Esophagus (tissue), 2 donors: Measurements from ENCODE around the gene SNPH. TPM values are rescaled to one million over a fixed set of nuclear protein-coding genes. Genes with fewer than 3 reads are reported as not detected.

Experiments used
- H3K27ac ChIP-seq, 2 donors: one replicate each; pipeline ENCODE4 v1.5.1; 2013; ENCODE audit warnings: low read depth in 2 of 2, mild to moderate bottlenecking in 2 of 2, inconsistent platforms in 1 of 2, low read length in 1 of 2, moderate library complexity in 1 of 2
- H3K27me3 ChIP-seq, 2 donors: one replicate each; pipeline ENCODE4 v1.6.1; 2013; ENCODE audit warnings: low read length in 2 of 2, control low read depth in 1 of 2, mild to moderate bottlenecking in 1 of 2; ENCODE audit not compliant: insufficient read depth in 2 of 2, control insufficient read depth in 1 of 2
- H3K36me3 ChIP-seq, 2 donors: one replicate each; pipeline ENCODE4 v1.6.1; 2013; ENCODE audit warnings: low read length in 1 of 2; ENCODE audit not compliant: control insufficient read depth in 2 of 2, insufficient read depth in 2 of 2
- H3K4me1 ChIP-seq, 2 donors: one replicate each; pipeline ENCODE4 v1.6.1; 2013; ENCODE audit warnings: low read length in 1 of 2; ENCODE audit not compliant: control insufficient read depth in 2 of 2, insufficient read depth in 2 of 2
- H3K4me3 ChIP-seq, 2 donors: one replicate each; pipeline ENCODE4 v1.5.1; 2013; ENCODE audit warnings: low read length in 2 of 2, mild to moderate bottlenecking in 2 of 2, low read depth in 1 of 2, moderate library complexity in 1 of 2
- H3K9me3 ChIP-seq, 2 donors: one replicate each; pipeline ENCODE4 v1.6.1; 2013; ENCODE audit warnings: mild to moderate bottlenecking in 2 of 2, low read depth in 1 of 2, low read length in 1 of 2, moderate library complexity in 1 of 2; ENCODE audit not compliant: control insufficient read depth in 2 of 2, insufficient read depth in 1 of 2
- WGBS, 2 donors: extraction: QIAGEN DNeasy Blood & Tissue Kit; methylation state at CpG; one replicate each; pipeline ENCODE4 v1.1.7; 2013; 5-methylcytosine and 5-hydroxymethylcytosine counted together
- polyA plus RNA-seq, 2 donors: library from polyadenylated mRNA; stranded (reverse); fragments of 200-250 nt; gene quantifications; one replicate each; pipeline ENCODE4 v1.2.3, GENCODE V29; 2013
- donor health status: healthy with polysubstance abuse.
- donor health status: Bipolar disorder and iron deficiency.

The SNPH gene
- polyA plus RNA-seq, 2 donors = 0.92 to 1.1 TPM

GRCh38 chr20:1283522-1284510 is 17.7 kb downstream of the SNPH start:
- no peaks in the 10 kb centered on the region for H3K9me3 ChIP-seq
- no peaks in the 10 kb centered on the region for H3K36me3 ChIP-seq
- H3K4me1 ChIP-seq = no peaks in the 10 kb centered on the region
- H3K27ac ChIP-seq = no peak overlapping the region
- WGBS, 2 donors = 85% methylated on average over 9 of the region's 9 CpGs
- H3K27me3 ChIP-seq = no peaks in the 10 kb centered on the region
- H3K4me3 ChIP-seq = no peak overlapping the region

GRCh38 chr20:1286267-1287024 is 20.4 kb downstream of the SNPH start:
- 63 to 67% methylated on average over 9 of the region's 9 CpGs for WGBS, 2 donors

GRCh38 chr20:1287306-1287705 is 21.2 kb downstream of the SNPH start:
- Histone ChIP-seq H3K27ac (no peak overlapping the region), H3K4me3 (no peak overlapping the region), H3K4me1 (no peaks in the 10 kb centered on the region), H3K27me3 (no peaks in the 10 kb centered on the region), H3K9me3 (no peaks in the 10 kb centered on the region), H3K36me3 (no peaks in the 10 kb centered on the region)
- 89 to 93% methylated on average over 1 of the region's 1 CpG for WGBS, 2 donors

More at GRCh38 chr20:1286267-1287024, 20.4 kb downstream of the SNPH start:
- Histone ChIP-seq H3K27me3 (no peaks in the 10 kb centered on the region), H3K9me3 (no peaks in the 10 kb centered on the region), H3K4me1 (no peaks in the 10 kb centered on the region), H3K27ac (no peak overlapping the region), H3K4me3 (no peak overlapping the region), H3K36me3 (no peaks in the 10 kb centered on the region)

- H3K36me3 ChIP-seq = no peaks in the 10 kb centered on the region
- no peak overlapping the region for H3K4me3 ChIP-seq
- no peaks in the 10 kb centered on the region for H3K9me3 ChIP-seq
- no peak overlapping the region for H3K27ac ChIP-seq
- no peaks in the 10 kb centered on the region for H3K27me3 ChIP-seq
- WGBS, 2 donors = 82 to 87% methylated on average over 11 of the region's 11 CpGs
- no peaks in the 10 kb centered on the region for H3K4me1 ChIP-seq
Measured at GRCh38 chr20:1287787-1288569, 21.9 kb downstream of the SNPH start.

DNA sequence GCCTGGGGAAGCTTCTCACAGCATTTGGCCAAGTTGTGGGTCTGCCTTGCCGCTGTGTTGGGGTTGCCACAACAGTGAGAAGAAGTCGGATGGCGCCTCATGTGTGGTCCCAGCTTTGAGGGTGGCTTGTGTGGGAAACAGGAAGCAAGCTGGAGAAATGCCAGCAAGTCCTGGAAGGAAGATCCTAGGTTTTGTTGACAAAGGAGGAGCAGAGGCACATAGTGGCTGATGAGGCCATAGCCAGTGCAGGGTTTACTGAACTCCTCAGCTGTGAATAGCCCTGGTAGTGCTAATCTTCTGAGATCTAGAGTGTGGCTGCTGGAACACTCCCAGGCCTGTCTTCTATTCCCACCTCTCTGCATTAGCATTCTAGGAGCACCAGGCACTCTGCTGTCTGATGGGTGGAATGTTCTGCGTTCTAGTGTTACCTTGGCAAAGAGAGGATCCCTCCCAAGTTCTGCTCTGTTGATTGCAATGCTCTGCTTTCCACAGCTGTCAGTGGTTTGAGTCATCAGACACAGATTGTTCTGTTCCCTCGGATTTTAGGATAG is 25.2 kb downstream of the SNPH start:
- Histone ChIP-seq H3K36me3 (no peaks in the 10 kb centered on the region), H3K27me3 (no peaks in the 10 kb centered on the region), H3K27ac (no peak overlapping the region), H3K4me1 (no peaks in the 10 kb centered on the region), H3K9me3 (no peaks in the 10 kb centered on the region), H3K4me3 (no peak overlapping the region)
- WGBS, 2 donors = 65 to 73% methylated on average over 5 of the region's 5 CpGs

DNA sequence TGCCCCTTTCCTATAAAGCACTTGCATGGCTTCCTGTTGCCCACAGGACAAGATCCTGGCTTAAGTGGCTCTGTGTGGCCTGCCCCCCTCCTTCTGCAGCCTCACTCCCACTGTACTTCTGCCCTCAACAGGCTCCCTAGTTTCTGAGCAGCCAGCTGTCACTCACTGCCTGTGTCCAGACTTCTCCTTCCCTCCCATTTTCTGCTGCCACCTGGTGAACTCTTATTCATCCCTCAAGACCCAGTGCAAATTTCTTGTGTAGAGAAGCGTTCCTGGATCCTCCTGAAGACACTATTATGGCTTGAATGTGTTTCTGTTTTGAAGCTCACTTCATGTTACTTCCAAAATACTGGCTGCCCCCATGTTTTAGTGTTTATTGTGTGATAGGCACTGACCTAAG is 26.5 kb downstream of the SNPH start:
- no peaks in the 10 kb centered on the region for H3K4me1 ChIP-seq
- no peak overlapping the region for H3K27ac ChIP-seq
- no peaks in the 10 kb centered on the region for H3K36me3 ChIP-seq
- no peaks in the 10 kb centered on the region for H3K27me3 ChIP-seq
- WGBS, 2 donors = 96% methylated on average over 1 of the region's 1 CpG
- no peak overlapping the region for H3K4me3 ChIP-seq
- no peaks in the 10 kb centered on the region for H3K9me3 ChIP-seq

GRCh38 chr20:1293641-1294379 is 27.7 kb downstream of the SNPH start:
- no peaks in the 10 kb centered on the region for H3K9me3 ChIP-seq
- H3K27ac ChIP-seq = no peak overlapping the region
- WGBS, 2 donors = 75 to 91% methylated on average over 6 of the region's 6 CpGs
- H3K36me3 ChIP-seq = no peaks in the 10 kb centered on the region
- no peaks in the 10 kb centered on the region for H3K4me1 ChIP-seq
- no peaks in the 10 kb centered on the region for H3K27me3 ChIP-seq
- no peak overlapping the region for H3K4me3 ChIP-seq

- Histone ChIP-seq H3K36me3 (peaks cover 0 to 3% of the 10 kb centered on the region in 2 donors), H3K27ac (no peak overlapping the region), H3K9me3 (no peaks in the 10 kb centered on the region), H3K27me3 (no peaks in the 10 kb centered on the region), H3K4me3 (no peak overlapping the region), H3K4me1 (no peaks in the 10 kb centered on the region)
- 85 to 95% methylated on average over 8 of the region's 8 CpGs for WGBS, 2 donors
Measured at GRCh38 chr20:1294497-1294896, 28.4 kb downstream of the SNPH start.
